Fibroblast of skin of left biceps (primary cell): Measurements from ENCODE around the gene CCDC167.
"Not testable (repeated sequence)": the region's sequence is repeated elsewhere in the genome, so short reads cannot be mapped to it uniquely, and the experiment has no call there.

Source experiments
- DNase-seq, 2 experiments: peaks; one replicate each; pipeline ENCODE4 v3.0.0-alpha.2; 2013; ENCODE audit warnings: low read depth in 2 of 2

The CCDC167 gene

DNA sequence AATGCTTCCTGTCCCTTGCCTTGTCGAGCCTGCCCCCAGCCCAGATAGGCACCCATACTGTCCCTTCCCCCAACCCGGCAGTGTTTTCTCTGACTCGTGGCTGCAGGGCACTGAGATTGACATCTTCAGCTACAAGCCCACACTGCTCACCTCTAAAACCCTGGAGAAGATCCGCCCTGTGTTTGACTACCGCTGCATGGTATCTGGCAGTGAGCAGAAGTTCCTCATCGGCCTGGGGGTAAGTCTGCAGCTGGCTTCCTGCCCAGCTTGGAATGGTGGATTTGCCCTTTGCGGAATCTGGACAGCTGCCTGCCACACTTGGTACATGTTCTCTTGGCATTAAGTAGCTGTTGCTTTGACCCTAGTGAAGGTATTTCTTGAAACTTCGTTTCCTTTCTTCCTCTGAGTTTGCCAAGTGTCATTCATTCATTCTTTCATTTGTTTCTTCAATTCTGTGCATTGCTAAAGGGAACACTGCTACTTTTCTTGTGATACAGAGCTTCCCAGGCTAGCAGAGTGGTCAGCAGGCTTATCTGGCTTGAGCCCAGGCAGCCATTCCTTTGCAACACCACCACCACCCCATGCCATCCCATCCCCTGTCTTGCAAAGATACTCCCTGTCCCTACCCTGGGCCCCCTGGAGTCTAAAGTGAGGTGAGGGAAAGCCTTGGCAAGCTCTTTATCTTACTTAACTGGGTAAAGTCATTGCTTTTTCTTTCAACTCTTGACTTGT lies 26.2 kb downstream of the CCDC167 start:
- no peak for DNase-seq

DNA sequence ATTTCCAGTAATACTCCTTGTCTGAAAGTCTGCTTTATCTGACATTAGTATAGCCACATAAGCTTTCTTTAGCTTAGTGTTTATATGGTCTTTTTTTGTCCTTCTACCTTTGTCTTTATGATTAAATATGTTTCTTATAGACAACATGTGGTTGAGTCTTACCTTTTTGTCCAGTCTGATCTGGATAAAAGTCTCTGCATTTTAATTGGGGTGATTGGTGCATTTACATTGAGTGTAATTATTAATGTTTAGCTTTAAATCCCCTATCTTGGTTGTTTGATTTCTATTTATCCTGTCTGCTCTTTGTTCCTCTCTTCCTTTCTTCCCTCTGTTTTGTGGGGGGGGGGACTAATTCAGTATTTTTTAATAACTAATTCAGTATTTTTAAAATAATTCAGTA lies 32.0 kb downstream of the CCDC167 start:
- no peak for DNase-seq

DNA sequence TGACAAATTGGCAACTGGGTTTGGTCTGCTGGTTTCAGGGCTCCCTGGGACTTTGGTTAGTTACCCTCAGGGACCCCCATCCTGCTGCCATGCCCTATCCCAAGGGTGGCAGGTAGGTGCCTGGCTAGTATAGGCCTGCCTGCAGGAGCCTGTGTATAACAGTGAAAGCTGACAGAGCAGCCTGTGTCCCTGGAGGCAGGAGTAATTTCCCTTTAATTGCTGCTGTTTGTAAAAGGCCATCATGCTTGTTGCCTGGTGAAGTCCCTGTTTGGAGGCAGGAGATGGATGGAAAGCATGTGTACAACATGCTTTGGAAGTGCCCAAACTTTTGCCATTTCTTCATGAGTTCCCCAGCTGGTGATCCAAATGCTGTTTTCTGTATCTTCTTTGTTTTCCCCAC lies 36.6 kb downstream of the CCDC167 start:
- no peak for DNase-seq

DNA sequence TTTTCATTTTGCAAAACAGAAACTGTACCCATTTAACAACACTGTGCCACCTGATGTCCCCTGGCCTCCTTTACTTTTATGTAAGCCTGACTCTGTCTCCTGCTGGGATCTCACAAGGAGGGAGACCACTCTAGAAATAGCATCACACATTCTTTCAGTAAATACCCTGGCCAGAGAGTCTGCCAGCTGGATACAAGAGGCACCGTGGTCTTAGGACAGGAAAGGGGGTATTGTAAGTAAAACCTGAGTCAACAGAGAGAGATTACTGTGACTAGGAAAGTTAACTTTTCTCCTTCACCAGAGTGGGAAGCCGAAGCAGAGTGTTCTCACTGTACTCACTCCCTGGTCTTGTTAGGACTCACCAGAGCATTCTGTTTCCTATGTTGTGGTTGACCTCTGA lies 38.9 kb downstream of the CCDC167 start:
- no peak for DNase-seq

DNA sequence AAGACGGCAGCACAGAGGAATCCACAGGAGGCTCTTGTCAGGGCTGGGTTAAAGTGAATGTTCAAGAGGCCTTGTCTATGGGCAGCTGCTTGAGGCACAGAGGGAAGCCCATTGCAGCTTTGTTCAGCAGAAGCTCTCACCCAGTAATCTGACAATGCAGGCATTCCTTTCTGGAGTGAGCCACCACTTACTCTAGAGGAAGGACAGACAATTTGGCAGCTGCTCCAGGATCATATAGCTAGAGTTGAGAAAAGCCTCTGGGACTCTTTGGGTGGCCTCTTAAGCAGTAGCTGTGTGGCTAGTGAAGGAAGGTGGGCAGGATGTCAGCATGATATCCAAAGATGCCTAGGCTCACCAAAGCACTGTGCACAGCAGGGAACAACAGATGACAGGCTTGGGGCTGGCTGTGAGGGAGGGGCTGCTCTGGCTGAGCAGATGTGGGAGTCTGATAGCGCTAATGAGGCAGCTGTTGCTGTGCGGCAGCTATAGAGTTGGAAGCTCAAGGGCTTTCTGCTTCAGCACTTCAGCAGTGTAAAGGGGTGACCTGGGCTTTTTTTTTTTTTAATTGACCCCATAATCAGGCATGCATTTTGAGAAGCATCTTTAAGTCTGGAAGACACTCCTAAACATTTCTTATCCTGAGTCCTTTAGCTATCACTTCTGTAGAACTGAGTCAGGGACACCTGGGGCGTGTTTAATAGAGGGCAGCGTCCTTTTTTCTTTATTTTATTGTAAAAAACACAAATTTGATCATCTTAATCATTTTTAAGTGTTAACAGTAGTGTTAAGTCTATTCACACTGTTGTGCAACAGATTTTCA lies 39.5 kb downstream of the CCDC167 start:
- DNase-seq, result no peak

DNA sequence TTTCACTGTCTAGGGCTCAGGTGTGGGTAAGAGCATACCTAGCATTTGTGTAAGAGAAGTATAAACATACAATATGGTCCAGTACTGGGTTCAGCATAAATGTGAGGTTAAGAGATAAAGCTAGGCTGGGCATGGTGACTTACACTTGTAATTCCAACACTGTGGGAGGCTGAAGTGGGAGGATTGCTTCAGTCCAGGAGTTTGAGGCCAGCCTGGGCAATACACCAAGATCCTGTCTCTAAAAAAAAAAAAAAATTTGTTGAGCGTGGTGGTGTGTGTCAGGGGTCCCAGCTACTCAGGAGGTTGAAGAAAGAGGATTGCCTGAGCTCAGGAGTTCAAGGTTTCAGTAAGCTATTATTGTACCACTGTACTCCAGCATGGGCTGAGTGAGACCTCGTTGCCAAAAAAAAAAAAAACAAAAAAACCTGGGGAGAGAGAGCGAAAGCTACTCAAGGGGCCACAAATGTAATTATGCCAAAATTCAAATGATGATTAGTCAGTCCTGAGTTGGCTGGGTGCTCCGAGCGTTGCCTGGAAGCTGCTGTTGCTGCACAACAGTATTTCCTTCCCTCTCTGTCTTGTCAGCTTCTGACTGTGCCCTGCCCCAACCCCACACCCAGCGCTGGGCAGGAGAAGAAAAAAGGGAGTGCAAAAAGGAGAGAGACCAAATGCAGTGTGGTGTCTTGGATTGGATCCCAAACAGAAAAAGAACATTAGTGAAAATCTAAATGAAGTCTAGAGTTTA lies 42.7 kb downstream of the CCDC167 start:
- DNase-seq, result peak; percentile 50 to 57

DNA sequence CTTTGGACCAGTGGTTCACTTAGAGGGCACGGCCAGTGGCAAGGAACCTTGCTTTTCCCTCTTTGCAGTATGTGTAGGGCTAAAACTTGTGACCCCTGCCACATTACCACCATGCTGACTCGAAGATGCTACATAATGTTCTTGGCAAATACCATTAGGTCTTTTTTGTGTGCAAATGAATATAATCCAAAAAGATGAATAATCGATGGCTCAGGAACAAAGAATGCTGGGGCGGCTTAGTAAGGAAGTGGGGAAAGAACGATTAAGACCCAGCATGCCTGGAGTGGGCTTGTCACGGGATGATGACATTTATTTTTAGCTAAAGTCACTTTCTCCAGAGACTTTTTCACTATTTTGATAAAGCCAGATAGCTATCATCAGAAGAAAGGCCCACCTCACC lies 43.6 kb downstream of the CCDC167 start:
- peak; percentile 48 to 64 for DNase-seq

DNA sequence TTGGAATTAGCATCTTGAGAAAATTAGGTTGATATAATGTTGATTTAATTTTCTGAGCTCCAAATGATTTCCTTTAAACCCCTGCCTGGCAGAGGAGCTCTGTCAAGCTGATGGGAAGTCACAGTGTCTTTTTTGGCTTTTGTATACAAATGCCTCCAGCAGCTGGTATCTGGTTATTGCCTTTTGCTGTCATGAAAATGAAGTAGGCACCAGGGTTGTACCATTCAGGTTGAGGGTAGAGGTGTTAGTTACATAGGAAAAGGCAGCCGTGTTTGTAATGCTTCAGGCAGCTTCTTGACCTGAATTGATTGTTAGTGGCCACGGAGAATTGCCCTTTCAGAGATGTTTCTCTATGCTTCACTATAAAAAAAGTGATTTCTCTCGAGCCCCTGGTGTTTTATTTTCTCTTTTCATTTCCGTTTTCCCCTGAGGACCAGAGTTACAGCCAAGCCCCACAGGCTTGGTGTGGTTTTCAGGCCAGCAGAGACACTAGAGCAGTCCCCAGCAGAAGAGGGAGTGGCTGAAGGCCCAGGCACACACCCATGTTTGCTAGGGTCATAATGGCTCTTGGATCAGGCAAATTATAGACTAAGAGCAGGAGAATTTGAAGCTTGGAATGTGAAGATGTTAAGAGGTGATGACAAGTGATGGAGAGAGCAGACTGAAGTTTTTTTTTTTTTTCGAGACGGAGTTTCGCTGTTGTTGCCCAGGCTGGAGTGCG lies 45.1 kb downstream of the CCDC167 start:
- no peak for DNase-seq

DNA sequence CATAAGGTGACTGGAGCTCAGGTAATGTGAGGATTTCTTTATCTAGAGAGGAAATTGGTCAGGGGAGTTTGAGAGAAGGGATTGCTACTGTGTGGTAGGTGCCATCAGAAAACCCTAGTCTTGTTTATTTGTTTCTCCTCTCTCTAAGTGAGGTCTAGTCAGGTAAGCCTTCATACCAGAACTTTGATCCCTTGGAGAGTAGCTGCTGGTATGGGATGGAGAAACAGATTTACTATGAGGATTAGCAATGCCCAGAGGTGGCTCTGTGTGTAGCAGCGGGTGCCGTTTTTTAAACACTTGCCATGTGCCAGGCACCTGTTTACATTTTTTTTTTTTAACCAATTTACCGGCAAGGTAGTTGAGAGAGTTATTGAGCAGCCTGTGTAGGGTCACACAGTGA lies 47.2 kb downstream of the CCDC167 start:
- DNase-seq, result no peak

DNA sequence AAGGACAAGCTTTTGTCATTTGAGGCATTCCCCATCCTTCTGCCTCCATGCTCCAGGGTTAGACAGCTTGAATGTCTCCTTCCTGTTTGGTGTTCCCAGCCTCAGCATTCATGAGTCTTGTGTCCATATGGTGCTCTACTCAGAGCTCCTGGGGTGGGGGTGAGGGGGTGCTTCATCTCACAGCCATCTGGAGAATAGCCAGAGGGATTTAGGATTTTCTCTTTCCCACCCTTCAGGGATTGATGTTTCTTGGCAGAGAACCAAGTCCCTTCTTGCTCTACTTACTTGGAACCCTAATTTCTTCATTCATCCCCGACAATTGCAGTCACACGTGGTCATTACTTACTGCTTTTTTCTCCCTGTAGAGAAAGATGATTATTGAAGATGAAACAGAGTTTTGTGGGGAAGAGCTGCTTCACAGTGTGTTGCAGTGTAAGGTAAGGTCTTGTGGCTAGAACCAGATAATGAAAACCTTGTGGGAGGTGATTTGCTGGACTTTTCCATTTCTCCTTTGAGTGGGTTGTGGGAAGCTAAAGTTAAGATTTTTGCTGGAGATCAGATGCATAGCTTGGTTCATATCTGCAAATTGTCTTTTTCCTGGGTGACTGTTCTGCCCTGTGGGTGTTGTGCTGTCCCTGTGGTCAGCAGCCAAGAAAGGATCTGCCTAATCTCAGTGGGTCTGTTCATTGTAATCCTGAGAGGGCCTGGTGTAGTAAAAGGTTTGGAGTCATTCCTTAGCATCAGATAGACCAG lies 48.1 kb downstream of the CCDC167 start:
- no peak for DNase-seq

DNA sequence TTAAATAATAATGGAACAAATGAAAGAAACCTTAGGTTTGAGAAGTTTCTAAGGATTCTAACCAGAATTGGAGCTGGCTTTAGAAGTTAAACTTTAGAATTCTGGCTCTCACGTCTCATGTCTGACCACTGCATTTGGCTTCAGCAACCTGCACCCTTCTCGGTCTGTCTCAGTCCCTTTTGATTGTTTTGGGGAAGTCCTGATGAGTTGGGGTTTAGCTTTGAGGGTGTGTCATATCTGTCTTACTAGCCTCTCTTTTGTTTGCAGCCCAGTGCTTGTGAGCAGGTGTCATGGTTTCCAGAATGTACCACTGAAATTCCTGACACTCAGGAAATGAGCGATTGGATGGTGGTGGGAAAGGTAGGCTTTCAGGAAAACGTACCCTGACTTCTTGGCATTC lies 49.7 kb downstream of the CCDC167 start:
- DNase-seq, result no peak

DNA sequence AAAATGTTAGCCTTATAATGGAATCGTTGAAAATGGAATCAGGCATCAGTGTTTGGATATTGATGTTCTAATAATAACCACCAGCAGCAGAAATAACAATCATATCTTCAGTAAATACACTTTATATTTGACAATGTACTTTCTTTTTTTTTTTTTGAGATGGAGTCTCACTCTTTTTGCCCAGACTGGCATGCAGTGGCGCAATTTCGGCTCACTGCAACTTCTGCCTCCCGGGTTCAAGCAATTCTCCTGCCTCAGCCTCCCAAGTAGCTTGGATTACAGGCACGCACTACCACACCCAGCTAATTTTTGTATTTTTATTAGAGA lies 56.5 kb downstream of the CCDC167 start:
- DNase-seq, result not testable (repeated sequence)

DNA sequence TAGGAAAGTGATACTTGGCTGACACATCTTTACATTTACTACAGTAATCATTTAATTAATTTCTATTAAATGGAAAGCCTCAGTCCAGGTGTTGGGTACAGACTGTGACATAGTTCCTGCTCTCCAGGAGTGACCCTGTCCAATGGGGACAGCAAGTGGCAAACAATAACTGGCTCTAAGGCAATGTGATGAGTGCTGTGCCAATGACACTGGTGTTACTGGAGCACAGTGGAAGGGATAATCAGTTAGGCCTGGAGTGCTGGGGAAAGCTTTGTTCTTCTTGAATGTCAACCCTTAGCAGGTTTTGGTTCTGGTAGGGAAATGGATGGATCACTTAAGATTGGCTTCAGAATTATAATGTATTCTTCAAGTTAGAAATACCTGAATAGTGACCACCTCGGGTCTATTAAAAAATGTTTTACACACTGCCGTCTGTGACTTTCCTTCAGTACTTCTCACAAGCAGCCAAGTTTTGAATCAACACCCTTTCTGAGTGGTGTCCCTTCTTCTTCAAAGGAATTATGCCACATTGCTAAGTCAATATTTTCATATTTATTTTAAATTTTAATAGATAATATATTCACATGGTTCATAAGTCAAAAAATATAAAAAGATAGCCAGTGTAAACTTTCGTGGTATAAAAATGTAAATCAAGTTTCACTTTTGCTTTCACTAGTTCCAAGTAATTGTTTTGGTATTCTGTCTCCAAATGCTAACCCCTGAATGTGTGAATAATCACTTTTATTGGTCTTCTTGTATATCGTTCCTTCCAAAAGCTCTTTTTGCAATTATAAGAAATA lies 57.1 kb downstream of the CCDC167 start:
- no peak for DNase-seq

DNA sequence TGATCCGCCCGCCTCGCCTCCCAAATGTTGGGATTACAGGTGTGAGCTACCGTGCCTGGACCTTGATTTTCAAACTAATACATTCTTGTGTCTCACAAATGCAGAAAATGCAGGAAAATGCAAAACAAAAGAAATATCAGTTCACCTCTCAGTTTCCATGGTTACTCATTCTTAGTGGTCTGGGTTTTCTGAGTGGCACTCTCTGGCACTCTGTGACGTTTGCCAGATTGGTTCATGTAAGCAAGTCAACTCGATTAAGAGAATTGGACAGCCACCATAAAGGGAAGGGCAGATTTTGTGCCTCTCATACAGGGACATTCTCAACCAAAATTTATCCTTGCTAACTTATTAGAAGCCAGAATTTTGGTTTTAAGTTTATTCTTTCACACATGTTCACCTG lies 58.0 kb downstream of the CCDC167 start:
- no peak for DNase-seq

DNA sequence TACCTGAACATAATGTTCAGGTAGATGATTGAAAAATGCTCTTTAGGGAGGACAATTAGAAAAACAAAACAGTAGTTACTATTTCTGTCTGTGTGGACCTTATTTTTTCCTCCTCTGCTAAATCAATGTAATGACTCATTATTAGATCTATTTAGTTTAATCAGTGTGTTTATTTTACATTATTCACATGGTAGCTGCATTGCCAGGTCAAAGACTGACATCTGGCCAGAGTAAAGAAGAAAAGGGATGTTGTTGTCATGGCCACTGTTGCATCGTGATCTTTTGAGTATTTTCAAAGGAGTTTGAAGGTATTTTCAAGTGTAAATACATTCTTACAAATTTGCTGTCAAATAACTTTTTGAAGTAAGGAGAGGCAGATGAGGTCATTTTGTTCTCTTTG lies 60.8 kb downstream of the CCDC167 start:
- no peak for DNase-seq

DNA sequence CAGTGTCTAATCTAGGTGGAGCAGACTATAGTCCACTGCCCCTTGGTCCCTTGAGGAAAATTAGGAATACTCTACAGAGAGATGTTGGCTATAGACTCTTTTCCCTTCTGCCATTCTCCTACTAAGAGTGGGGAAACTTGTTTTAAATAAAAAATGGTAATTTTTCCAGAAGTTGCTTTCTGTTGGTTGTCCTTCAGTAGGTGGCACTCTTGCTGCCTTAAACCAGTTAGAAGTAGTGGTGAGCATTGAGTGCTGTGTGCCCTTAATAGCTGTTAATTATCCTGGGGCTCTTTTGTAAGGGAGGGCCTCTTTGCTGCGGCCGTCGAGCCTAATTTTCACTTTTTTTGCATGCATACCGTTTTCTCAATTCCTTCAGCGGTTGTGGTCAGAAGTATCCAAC lies 63.9 kb downstream of the CCDC167 start:
- no peak for DNase-seq

DNA sequence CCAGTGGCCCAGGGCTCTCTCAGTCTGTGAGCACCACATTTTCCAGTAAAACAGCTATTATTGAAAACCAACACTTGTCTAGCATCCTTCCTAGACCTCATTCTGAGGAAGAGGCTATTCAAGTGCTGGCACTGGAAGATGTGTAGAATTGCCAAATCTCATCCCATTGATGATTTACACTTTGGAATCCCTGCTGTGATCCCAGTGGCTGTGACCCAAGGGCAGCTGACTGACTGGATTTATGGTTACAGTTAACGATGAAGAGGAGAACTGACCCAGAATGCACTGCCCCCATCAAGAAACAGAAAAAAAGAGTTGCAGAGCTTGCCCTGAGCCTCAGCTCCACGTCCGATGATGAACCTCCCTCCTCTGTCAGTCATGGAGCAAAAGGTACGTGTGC lies 64.3 kb downstream of the CCDC167 start:
- DNase-seq, result no peak

DNA sequence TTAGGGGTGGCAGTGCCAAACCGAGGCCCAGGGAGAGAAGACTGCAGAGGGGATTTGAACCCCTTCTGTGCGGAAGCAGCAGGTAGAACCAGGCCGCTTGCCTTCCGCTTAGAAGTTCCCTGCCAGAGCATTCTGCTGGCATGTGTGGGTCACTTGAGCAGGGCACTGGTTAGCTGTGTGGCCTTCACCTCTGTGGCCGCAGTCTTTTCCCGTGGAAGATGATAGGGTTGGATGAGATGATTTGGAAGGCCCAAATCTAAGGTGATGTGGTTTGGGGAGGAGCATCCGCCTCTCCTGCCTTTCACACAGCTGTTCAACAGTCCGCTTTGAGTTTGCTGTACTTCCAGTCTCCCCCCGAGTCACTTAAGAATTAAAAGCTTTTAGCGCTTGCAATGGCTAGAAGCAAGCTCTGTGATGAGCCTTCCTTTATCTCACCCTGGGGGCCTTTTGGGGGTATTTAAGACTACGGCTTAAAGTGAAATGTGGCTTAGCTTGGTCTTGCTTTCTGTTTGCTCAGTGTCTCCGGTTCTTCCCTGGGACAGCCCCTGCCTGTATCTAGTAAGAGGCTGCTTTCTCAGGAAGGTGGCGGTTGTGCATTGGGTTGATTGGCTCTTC lies 65.9 kb downstream of the CCDC167 start:
- DNase-seq, result no peak
